Gastroesophageal sphincter (tissue), 4 donors: ENCODE measurements around the gene HELQ. TPM values are rescaled to one million over a fixed set of nuclear protein-coding genes. Genes with fewer than 3 reads are reported as not detected.

Source experiments
- ATAC-seq: fragments of 150-250 bp; one replicate; pipeline ENCODE4 v1.9.1; 2016; ENCODE audit warnings: mild to moderate bottlenecking, moderate library complexity
- H3K27ac ChIP-seq, 4 donors: fragments of 200-600 bp; sonication (generic) in 3 of 4; 1 replicate in 3 of 4; 2 replicates in 1 of 4; pipeline ENCODE4 v1.5.1; 2016 to 2019
- H3K27me3 ChIP-seq: fragments of 200-600 bp; sonication (generic); one replicate; pipeline ENCODE4 v1.5.1; 2019
- H3K36me3 ChIP-seq, 2 donors: fragments of 200-600 bp; sonication (generic); one replicate each; pipeline ENCODE4 v1.5.1; 2019; ENCODE audit warnings: control low read depth in 1 of 2
- H3K4me1 ChIP-seq, 3 donors: fragments of 200-600 bp; sonication (generic); 1 replicate in 2 of 3; 2 replicates in 1 of 3; pipeline ENCODE4 v1.5.1; 2016 to 2019; ENCODE audit warnings: control low read depth in 2 of 3
- H3K4me3 ChIP-seq, 2 donors: fragments of 200-600 bp; sonication (generic); one replicate each; pipeline ENCODE4 v1.5.1; 2019; ENCODE audit warnings: mild to moderate bottlenecking in 1 of 2, moderate library complexity in 1 of 2
- H3K9me3 ChIP-seq, 3 donors: fragments of 200-600 bp; sonication (generic); one replicate each; pipeline ENCODE4 v1.5.1; 2017 to 2019; ENCODE audit warnings: control low read depth in 2 of 3
- EP300 ChIP-seq: sonication (generic); formaldehyde crosslinking; IDR thresholded peaks from one replicate; pipeline ENCODE4 v1.6.1; 2017; ENCODE audit warnings: antibody characterized with exemption, mild to moderate bottlenecking
- POLR2A ChIP-seq, 2 donors: fragments of 450-650 bp; IDR thresholded peaks; one replicate each; pipeline ENCODE4 v1.6.1; 2017; ENCODE audit warnings: antibody characterized with exemption in 2 of 2, mild to moderate bottlenecking in 2 of 2, moderate library complexity in 1 of 2
- POLR2AphosphoS5 ChIP-seq: sonication (generic); formaldehyde crosslinking; IDR thresholded peaks from one replicate; pipeline ENCODE4 v1.6.1; 2017; ENCODE audit warnings: antibody characterized with exemption
- WGBS, 2 donors: methylation state at CpG; one replicate each; pipeline ENCODE4 v1.1.5; 2018; ENCODE audit warnings: low coverage in 1 of 2; 5-methylcytosine and 5-hydroxymethylcytosine counted together
- total RNA-seq, 4 donors: library from RNA; depleted of rRNA; stranded (reverse); fragments of >200 nt; gene quantifications; one replicate each; pipeline ENCODE4 v1.1.0, GENCODE V29; 2016
- TF ChIP-seq, protein P1 (sequence below), 4 experiments: fragments of 200-600 bp in 2 of 4; fragments of 450-650 bp in 2 of 4; sonication (generic) in 1 of 4; IDR thresholded peaks; one replicate each; pipeline ENCODE4 v1.5.1; 2017 to 2019; ENCODE audit warnings: antibody characterized with exemption in 4 of 4, mild to moderate bottlenecking in 2 of 4, moderate library complexity in 2 of 4

Gene HELQ
- total RNA-seq, 4 donors from 2014 or later: 10.3 to 16.7 (median 13.6) TPM

DNA sequence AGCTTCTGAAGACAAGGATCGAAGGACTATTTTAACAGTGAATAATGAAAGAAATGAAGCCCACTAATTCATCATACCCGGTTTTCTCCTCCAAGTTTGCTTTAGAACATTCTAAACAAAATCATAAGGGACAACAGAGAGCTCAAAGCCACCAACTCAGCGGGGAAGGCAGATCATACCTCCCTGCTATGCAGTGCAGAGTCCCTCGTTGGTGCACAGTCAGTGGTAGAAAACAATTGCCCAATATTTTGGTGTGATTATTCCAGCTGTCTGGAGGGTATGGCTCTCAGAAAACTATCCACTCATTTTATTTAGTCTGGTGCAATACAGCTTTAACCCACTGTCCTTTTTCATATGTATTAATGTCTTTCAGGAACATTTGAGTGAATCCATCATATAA, 61.7 kb downstream of the HELQ start:
- Histone ChIP-seq H3K9me3 (peaks cover 0 to 13% (median 0%) of the 10 kb centered on the region in 3 donors), H3K27ac (no peak overlapping the region), H3K36me3 (peaks cover 0 to 23% of the 10 kb centered on the region in 2 donors), H3K4me3 (no peak overlapping the region), H3K4me1 (no peaks in the 10 kb centered on the region), H3K27me3 (no peaks in the 10 kb centered on the region)
- TF ChIP-seq POLR2AphosphoS5 (no peak), EP300 (no peak), POLR2A (IDR thresholded peaks at IDR 0.05) (no peak)
- TF ChIP-seq, protein P1, sequence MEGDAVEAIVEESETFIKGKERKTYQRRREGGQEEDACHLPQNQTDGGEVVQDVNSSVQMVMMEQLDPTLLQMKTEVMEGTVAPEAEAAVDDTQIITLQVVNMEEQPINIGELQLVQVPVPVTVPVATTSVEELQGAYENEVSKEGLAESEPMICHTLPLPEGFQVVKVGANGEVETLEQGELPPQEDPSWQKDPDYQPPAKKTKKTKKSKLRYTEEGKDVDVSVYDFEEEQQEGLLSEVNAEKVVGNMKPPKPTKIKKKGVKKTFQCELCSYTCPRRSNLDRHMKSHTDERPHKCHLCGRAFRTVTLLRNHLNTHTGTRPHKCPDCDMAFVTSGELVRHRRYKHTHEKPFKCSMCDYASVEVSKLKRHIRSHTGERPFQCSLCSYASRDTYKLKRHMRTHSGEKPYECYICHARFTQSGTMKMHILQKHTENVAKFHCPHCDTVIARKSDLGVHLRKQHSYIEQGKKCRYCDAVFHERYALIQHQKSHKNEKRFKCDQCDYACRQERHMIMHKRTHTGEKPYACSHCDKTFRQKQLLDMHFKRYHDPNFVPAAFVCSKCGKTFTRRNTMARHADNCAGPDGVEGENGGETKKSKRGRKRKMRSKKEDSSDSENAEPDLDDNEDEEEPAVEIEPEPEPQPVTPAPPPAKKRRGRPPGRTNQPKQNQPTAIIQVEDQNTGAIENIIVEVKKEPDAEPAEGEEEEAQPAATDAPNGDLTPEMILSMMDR (IDR thresholded peaks at IDR 0.05): no peak
- 74 to 78% methylated on average over 3 to 4 of the region's 4 CpGs for WGBS, 2 donors
- ATAC-seq: no peak

DNA sequence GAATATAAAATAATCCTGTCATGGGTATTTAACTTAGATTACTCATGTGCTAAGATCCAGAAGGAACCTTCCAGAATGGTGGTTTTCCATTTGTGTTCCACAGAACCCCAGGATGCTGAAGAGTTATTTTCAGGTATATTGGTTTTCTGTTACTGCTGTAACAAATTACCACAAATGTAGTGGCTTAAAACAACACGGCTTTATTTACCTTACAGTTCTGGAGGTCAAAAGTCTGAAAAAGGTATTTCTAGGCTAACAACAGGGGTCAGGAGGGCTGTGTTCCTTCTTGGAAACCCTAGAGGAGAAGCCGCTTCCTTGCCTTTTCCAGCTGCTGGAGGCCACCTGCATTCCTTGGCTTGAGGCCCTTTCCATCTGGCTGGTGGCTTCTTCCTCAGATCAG, 63.1 kb downstream of the HELQ start:
- Histone ChIP-seq H3K27me3 (no peaks in the 10 kb centered on the region), H3K36me3 (peaks cover 0 to 10% of the 10 kb centered on the region in 2 donors), H3K27ac (no peak overlapping the region), H3K4me3 (no peak overlapping the region), H3K9me3 (peaks cover 0 to 1% (median 0%) of the 10 kb centered on the region in 3 donors), H3K4me1 (no peaks in the 10 kb centered on the region)
- TF ChIP-seq EP300 (no peak), POLR2AphosphoS5 (no peak), POLR2A (IDR thresholded peaks at IDR 0.05) (no peak)
- TF ChIP-seq, protein P1 (IDR thresholded peaks at IDR 0.05): no peak
- WGBS, 2 donors: 70 to 79% methylated on average over 2 of the region's 2 CpGs
- no peak for ATAC-seq

DNA sequence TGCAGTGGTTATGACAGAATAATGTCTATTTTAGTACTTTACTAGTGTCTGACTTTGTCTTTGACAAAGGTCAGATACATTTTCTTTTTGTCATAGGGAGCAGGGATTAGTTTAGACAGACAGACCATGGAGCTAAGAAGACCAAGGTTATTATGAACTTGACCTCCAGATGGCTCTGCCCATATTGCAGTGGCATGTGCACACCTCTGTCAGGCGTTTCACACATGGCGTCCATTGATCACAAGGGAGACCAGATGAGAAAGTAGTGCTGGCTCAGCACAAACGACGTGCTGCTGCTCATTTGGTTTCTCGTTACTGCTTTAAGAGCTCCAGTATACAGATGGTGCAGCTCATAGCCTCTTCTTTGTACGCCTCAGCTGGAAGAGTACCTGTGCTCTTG, 64.7 kb downstream of the HELQ start:
- H3K27me3 ChIP-seq: no peaks in the 10 kb centered on the region
- H3K27ac ChIP-seq: no peak overlapping the region
- H3K4me1 ChIP-seq: no peaks in the 10 kb centered on the region
- H3K36me3 ChIP-seq: no peaks in the 10 kb centered on the region
- TF ChIP-seq EP300 (no peak), POLR2A (IDR thresholded peaks at IDR 0.05) (no peak), POLR2AphosphoS5 (no peak)
- TF ChIP-seq, protein P1 (IDR thresholded peaks at IDR 0.05): no peak
- WGBS, 2 donors: 79 to 82% methylated on average over 2 to 6 of the region's 6 CpGs
- H3K4me3 ChIP-seq: no peak overlapping the region
- ATAC-seq: no peak
- no peaks in the 10 kb centered on the region for H3K9me3 ChIP-seq

DNA sequence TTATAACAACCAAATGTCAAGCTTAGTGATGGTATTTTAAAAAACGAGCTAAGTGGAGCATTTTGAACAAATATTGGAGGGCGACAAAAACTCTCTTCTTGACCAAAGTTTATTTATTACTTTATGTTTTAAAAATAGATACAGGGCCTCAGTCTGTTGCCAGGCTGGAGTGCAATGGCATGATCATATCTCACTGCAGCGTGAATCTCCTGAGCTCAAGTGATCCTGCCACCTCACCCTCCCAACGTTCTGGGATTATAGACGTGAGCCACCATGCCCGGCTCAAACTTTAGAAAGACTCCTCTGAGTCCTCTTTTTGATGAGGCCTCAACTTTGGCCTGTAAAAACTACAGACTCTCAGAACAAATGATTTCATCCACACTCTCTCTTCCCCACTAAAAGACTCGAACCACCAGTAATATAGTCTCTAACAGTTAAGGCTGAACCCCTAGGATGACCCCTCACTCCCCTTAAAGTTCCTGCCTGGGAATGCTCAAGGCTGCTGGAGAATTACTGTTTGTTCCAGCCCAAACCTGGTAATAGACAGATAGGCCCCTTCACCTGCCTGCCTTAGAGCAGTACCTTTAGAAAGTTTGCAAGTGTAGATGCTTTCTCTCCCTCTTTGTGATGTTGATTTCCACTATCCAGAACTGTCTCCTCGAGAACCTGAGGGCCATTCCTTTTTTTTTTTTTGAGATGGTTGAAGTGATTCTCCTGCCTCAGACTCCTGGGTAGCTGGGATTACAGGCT, 65.7 kb downstream of the HELQ start:
- Histone ChIP-seq H3K4me3 (no peak overlapping the region), H3K4me1 (no peaks in the 10 kb centered on the region), H3K27me3 (no peaks in the 10 kb centered on the region), H3K9me3 (no peaks in the 10 kb centered on the region), H3K27ac (no peak overlapping the region), H3K36me3 (no peaks in the 10 kb centered on the region)
- no peak for TF ChIP-seq POLR2AphosphoS5
- TF ChIP-seq POLR2A (IDR thresholded peaks at IDR 0.05): no peak
- TF ChIP-seq, protein P1 (IDR thresholded peaks at IDR 0.05): no peak
- no peak for TF ChIP-seq EP300
- no peak for ATAC-seq
- 62 to 63% methylated on average over 3 to 8 of the region's 8 CpGs for WGBS, 2 donors
